Measurements from ENCODE around the gene THEM4. TPM values are rescaled to one million over a fixed set of nuclear protein-coding genes. Genes with fewer than 3 reads are reported as not detected.
"Not testable (repeated sequence)": the region's sequence is repeated elsewhere in the genome, so short reads cannot be mapped to it uniquely, and the experiment has no call there.

The THEM4 gene
- total and polyA plus RNA-seq, 7 donors: 4.9 to 21.9 (median 16.1) TPM

GRCh38 chr1:151881479-151881878, 27.8 kb downstream of the THEM4 start:
- no peak for TF ChIP-seq POLR2A (IDR thresholded peaks at IDR 0.05)
- TF ChIP-seq EP300 (IDR thresholded peaks at IDR 0.05): no peak
- no peak for TF ChIP-seq POLR2AphosphoS5 (IDR thresholded peaks at IDR 0.05)
- TF ChIP-seq CTCF (IDR thresholded peaks at IDR 0.05): no peak
- DNase-seq: no peak
- Histone ChIP-seq H3K4me3 (no peak overlapping the region), H3K4me1 (no peaks in the 10 kb centered on the region), H3K36me3 (peaks cover 0 to 20% (median 4%) of the 10 kb centered on the region in 4 donors), H3K27me3 (no peaks in the 10 kb centered on the region), H3K9me3 (no peaks in the 10 kb centered on the region), H3K27ac (no peak overlapping the region)
- intact Hi-C loops (cut with DNase I): no loop called here
- 42 to 48% methylated on average over 2 of the region's 2 CpGs for WGBS, 2 donors

GRCh38 chr1:151875419-151876097, 33.8 kb downstream of the THEM4 start:
- WGBS, 2 donors: 92 to 97% methylated on average over 1 of the region's 1 CpG
- no peak overlapping the region for H3K4me3 ChIP-seq
- H3K27me3 ChIP-seq: no peaks in the 10 kb centered on the region
- no peaks in the 10 kb centered on the region for H3K9me3 ChIP-seq
- intact Hi-C loops (cut with DNase I): no loop called here
- no peak overlapping the region for H3K27ac ChIP-seq
- DNase-seq: no peak
- no peaks in the 10 kb centered on the region for H3K4me1 ChIP-seq
- H3K36me3 ChIP-seq: peaks cover 0 to 31% (median 5%) of the 10 kb centered on the region in 4 donors
- TF ChIP-seq POLR2AphosphoS5 (IDR thresholded peaks at IDR 0.05): no peak
- TF ChIP-seq EP300 (IDR thresholded peaks at IDR 0.05): no peak
- no peak for TF ChIP-seq POLR2A (IDR thresholded peaks at IDR 0.05)

DNA sequence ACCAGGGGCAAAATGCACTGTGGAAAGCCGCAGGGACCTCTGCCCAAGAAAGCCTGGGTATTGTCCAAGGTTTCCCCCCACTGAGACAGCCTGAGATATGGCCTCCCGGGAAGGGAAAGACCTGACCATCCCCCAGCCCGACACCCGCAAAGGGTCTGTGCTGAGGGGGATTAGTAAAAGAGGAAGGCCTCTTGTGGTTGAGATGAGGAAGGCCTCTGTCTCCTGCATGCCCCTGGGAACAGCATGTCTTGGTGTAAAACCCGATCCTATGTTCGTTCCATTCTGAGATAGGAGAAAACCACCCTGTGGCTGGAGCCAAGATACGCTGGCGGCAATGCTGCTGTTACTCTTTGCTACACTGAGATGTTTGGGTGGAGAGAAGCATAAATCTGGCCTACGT, 36.5 kb downstream of the THEM4 start:
- DNase-seq; intact Hi-C loops (cut with DNase I); H3K4me1 ChIP-seq; H3K9me3 ChIP-seq; H3K27me3 ChIP-seq; H3K27ac ChIP-seq; H3K4me3 ChIP-seq: not testable (repeated sequence)
- H3K36me3 ChIP-seq: peaks cover 0 to 25% (median 5%) of the 10 kb centered on the region in 4 donors
- WGBS, 2 donors: 67 to 89% methylated on average over 9 of the region's 9 CpGs

- intact Hi-C loops (cut with DNase I): no loop called here
- H3K9me3 ChIP-seq: no peaks in the 10 kb centered on the region
- no peak overlapping the region for H3K4me3 ChIP-seq
- no peaks in the 10 kb centered on the region for H3K4me1 ChIP-seq
- no peak for DNase-seq
- TF ChIP-seq EP300 (IDR thresholded peaks at IDR 0.05) (no peak), CTCF (IDR thresholded peaks at IDR 0.05) (no peak), POLR2A (IDR thresholded peaks at IDR 0.05) (no peak), POLR2AphosphoS5 (IDR thresholded peaks at IDR 0.05) (no peak)
- no peaks in the 10 kb centered on the region for H3K27me3 ChIP-seq
- H3K36me3 ChIP-seq: peaks cover 0 to 23% (median 3%) of the 10 kb centered on the region in 4 donors
- WGBS, 2 donors: 27 to 59% methylated on average over 5 of the region's 5 CpGs
- H3K27ac ChIP-seq: no peak overlapping the region
These were observed 37.9 kb downstream of the THEM4 start for GRCh38 chr1:151871284-151872030.

GRCh38 chr1:151868486-151868885, 40.8 kb downstream of the THEM4 start:
- Histone ChIP-seq H3K9me3 (no peaks in the 10 kb centered on the region), H3K27ac (no peak overlapping the region), H3K4me3 (no peak overlapping the region), H3K4me1 (no peaks in the 10 kb centered on the region), H3K36me3 (peaks cover 0 to 3% (median 0%) of the 10 kb centered on the region in 4 donors), H3K27me3 (no peaks in the 10 kb centered on the region)
- TF ChIP-seq CTCF (IDR thresholded peaks at IDR 0.05): no peak
- DNase-seq: no peak
- 7 to 24% methylated on average over 3 of the region's 3 CpGs for WGBS, 2 donors
- intact Hi-C loops (cut with DNase I): no loop called here
